Hepatocyte (in vitro differentiated cells): ENCODE measurements around the gene ANK2. TPM values are rescaled to one million over a fixed set of nuclear protein-coding genes. Genes with fewer than 3 reads are reported as not detected.

Source experiments
- DNase-seq: peaks from one replicate; pipeline ENCODE4 v3.0.0-alpha.2; 2016; ENCODE audit warnings: low spot score
- H2AFZ ChIP-seq: fragments of 200-600 bp; sonication (generic); 2 replicates; pipeline ENCODE4 v1.6.0; 2016; ENCODE audit warnings: antibody characterized with exemption, mild to moderate bottlenecking
- H3K27ac ChIP-seq: fragments of 200-600 bp; sonication (generic); 2 replicates; pipeline ENCODE4 v1.5.1; 2016; ENCODE audit warnings: mild to moderate bottlenecking
- H3K27me3 ChIP-seq: fragments of 200-600 bp; sonication (generic); 2 replicates; pipeline ENCODE4 v1.6.1; 2016
- H3K36me3 ChIP-seq: fragments of 200-600 bp; sonication (generic); replicated peaks from 2 replicates; pipeline ENCODE4 v1.5.1; 2016; ENCODE audit warnings: low read depth; ENCODE audit not compliant: insufficient read depth
- H3K4me1 ChIP-seq: fragments of 200-600 bp; sonication (generic); 2 replicates; pipeline ENCODE4 v1.5.1; 2016; ENCODE audit warnings: mild to moderate bottlenecking, moderate library complexity; ENCODE audit not compliant: insufficient read depth
- H3K4me2 ChIP-seq: fragments of 200-600 bp; sonication (generic); 2 replicates; pipeline ENCODE4 v1.6.0; 2016
- H3K4me3 ChIP-seq: fragments of 200-600 bp; sonication (generic); 2 replicates; pipeline ENCODE4 v1.5.1; 2016; ENCODE audit warnings: mild to moderate bottlenecking
- H3K79me2 ChIP-seq: fragments of 200-600 bp; sonication (generic); 2 replicates; pipeline ENCODE4 v1.6.0; 2017; ENCODE audit warnings: mild to moderate bottlenecking
- H3K9me2 ChIP-seq: fragments of 200-600 bp; sonication (generic); replicated peaks from 2 replicates; pipeline ENCODE4 v1.6.0; 2017; ENCODE audit warnings: mild to moderate bottlenecking; ENCODE audit not compliant: insufficient read depth
- H3K9me3 ChIP-seq: fragments of 200-600 bp; sonication (generic); 2 replicates; pipeline ENCODE4 v1.5.1; 2016; ENCODE audit warnings: low read depth, mild to moderate bottlenecking
- H4K20me1 ChIP-seq: fragments of 200-600 bp; sonication (generic); 2 replicates; pipeline ENCODE4 v1.6.0; 2016; ENCODE audit warnings: mild to moderate bottlenecking; ENCODE audit not compliant: insufficient read depth, poor library complexity, severe bottlenecking
- CTCF ChIP-seq: fragments of 200-600 bp; sonication (generic); IDR thresholded peaks from 2 replicates; pipeline ENCODE4 v1.5.1; 2016; ENCODE audit warnings: antibody characterized with exemption, mild to moderate bottlenecking; ENCODE audit not compliant: poor library complexity
- EZH2 ChIP-seq: fragments of 200-600 bp; sonication (generic); IDR thresholded peaks from 2 replicates; pipeline ENCODE4 v1.6.1; 2016; ENCODE audit warnings: antibody characterized with exemption, mild to moderate bottlenecking, borderline replicate concordance
- EZH2phosphoT487 ChIP-seq: fragments of 200-600 bp; sonication (generic); IDR thresholded peaks from one replicate; pipeline ENCODE4 v1.6.1; 2018; ENCODE audit warnings: antibody characterized with exemption, mild to moderate bottlenecking, low read depth, moderate library complexity; ENCODE audit not compliant: unreplicated experiment, severe bottlenecking
- WGBS: methylation state at CpG from one replicate; pipeline ENCODE4 v1.1.6; 2016; ENCODE audit warnings: low lambda C conversion rate; ENCODE audit errors: missing lambda C conversion rate; 5-methylcytosine and 5-hydroxymethylcytosine counted together
- polyA plus RNA-seq: library from polyadenylated mRNA; unstranded; fragments of >200 nt; fragmentation: Nextera tagmentation; extraction: Ambion mirVana; gene quantifications from 2 replicates; pipeline ENCODE4 v1.2.1, GENCODE V29; 2016
- total RNA-seq: library from RNA; depleted of rRNA; stranded (reverse); fragments of >200 nt; gene quantifications from 2 replicates; pipeline ENCODE4 v1.2.3, GENCODE V29; 2014

The ANK2 gene
- total and polyA plus RNA-seq, 2 experiments from 2014 or later = 3.6 to 17.5 TPM

- TF ChIP-seq EZH2 (no peak), EZH2phosphoT487 (no peak), CTCF (peak; percentile 17)
- Histone ChIP-seq H2AFZ (no peak overlapping the region), H4K20me1 (no peaks in the 10 kb centered on the region), H3K9me2 (no peaks in the 10 kb centered on the region), H3K27me3 (no peaks in the 10 kb centered on the region), H3K27ac (peak overlapping the region; percentile 71), H3K4me3 (no peak overlapping the region), H3K79me2 (no peaks in the 10 kb centered on the region), H3K9me3 (no peaks in the 10 kb centered on the region), H3K4me1 (no peaks in the 10 kb centered on the region), H3K4me2 (no peak overlapping the region), H3K36me3 (no peaks in the 10 kb centered on the region)
- DNase-seq = peak; percentile 7
- WGBS = 93% methylated on average over 3 of the region's 3 CpGs
These were observed 279.1 kb downstream of the ANK2 start for GRCh38 chr4:113328514-113328913.

GRCh38 chr4:113330200-113330599 is 280.7 kb downstream of the ANK2 start:
- H2AFZ ChIP-seq = no peak overlapping the region
- no peak for TF ChIP-seq EZH2phosphoT487
- TF ChIP-seq EZH2 = no peak
- TF ChIP-seq CTCF = no peak
- no peak overlapping the region for H3K4me3 ChIP-seq
- no peak for DNase-seq
- H3K27ac ChIP-seq = no peak overlapping the region
- no peaks in the 10 kb centered on the region for H4K20me1 ChIP-seq
- no peak overlapping the region for H3K4me2 ChIP-seq
- no peaks in the 10 kb centered on the region for H3K9me2 ChIP-seq
- no peaks in the 10 kb centered on the region for H3K36me3 ChIP-seq
- no peaks in the 10 kb centered on the region for H3K9me3 ChIP-seq
- H3K4me1 ChIP-seq = no peaks in the 10 kb centered on the region
- 93% methylated on average over 12 of the region's 12 CpGs for WGBS
- no peaks in the 10 kb centered on the region for H3K79me2 ChIP-seq
- H3K27me3 ChIP-seq = no peaks in the 10 kb centered on the region

GRCh38 chr4:113331811-113332210 is 282.4 kb downstream of the ANK2 start:
- no peaks in the 10 kb centered on the region for H3K9me2 ChIP-seq
- no peak overlapping the region for H3K4me3 ChIP-seq
- H2AFZ ChIP-seq = peak overlapping the region; percentile 10
- TF ChIP-seq EZH2 = no peak
- H3K4me2 ChIP-seq = peak overlapping the region; percentile 25
- H3K4me1 ChIP-seq = no peaks in the 10 kb centered on the region
- H3K27me3 ChIP-seq = no peaks in the 10 kb centered on the region
- no peaks in the 10 kb centered on the region for H3K9me3 ChIP-seq
- no peaks in the 10 kb centered on the region for H3K36me3 ChIP-seq
- H3K27ac ChIP-seq = no peak overlapping the region
- peak; percentile 7 for DNase-seq
- H3K79me2 ChIP-seq = no peaks in the 10 kb centered on the region
- H4K20me1 ChIP-seq = no peaks in the 10 kb centered on the region
- WGBS = 56% methylated on average over 6 of the region's 6 CpGs

GRCh38 chr4:113332701-113333100 is 283.2 kb downstream of the ANK2 start:
- H3K36me3 ChIP-seq = no peaks in the 10 kb centered on the region
- no peak overlapping the region for H3K4me3 ChIP-seq
- H3K9me2 ChIP-seq = no peaks in the 10 kb centered on the region
- no peak overlapping the region for H3K4me2 ChIP-seq
- H3K27me3 ChIP-seq = no peaks in the 10 kb centered on the region
- WGBS = 94% methylated on average over 5 of the region's 5 CpGs
- no peak overlapping the region for H2AFZ ChIP-seq
- H3K79me2 ChIP-seq = no peaks in the 10 kb centered on the region
- no peak for DNase-seq
- TF ChIP-seq CTCF = no peak
- no peak for TF ChIP-seq EZH2
- TF ChIP-seq EZH2phosphoT487 = no peak
- H3K4me1 ChIP-seq = no peaks in the 10 kb centered on the region
- H3K27ac ChIP-seq = no peak overlapping the region
- H4K20me1 ChIP-seq = no peaks in the 10 kb centered on the region
- no peaks in the 10 kb centered on the region for H3K9me3 ChIP-seq
